Measurements from ENCODE around the gene TMEM132E.

TMEM132E gene, protein sequence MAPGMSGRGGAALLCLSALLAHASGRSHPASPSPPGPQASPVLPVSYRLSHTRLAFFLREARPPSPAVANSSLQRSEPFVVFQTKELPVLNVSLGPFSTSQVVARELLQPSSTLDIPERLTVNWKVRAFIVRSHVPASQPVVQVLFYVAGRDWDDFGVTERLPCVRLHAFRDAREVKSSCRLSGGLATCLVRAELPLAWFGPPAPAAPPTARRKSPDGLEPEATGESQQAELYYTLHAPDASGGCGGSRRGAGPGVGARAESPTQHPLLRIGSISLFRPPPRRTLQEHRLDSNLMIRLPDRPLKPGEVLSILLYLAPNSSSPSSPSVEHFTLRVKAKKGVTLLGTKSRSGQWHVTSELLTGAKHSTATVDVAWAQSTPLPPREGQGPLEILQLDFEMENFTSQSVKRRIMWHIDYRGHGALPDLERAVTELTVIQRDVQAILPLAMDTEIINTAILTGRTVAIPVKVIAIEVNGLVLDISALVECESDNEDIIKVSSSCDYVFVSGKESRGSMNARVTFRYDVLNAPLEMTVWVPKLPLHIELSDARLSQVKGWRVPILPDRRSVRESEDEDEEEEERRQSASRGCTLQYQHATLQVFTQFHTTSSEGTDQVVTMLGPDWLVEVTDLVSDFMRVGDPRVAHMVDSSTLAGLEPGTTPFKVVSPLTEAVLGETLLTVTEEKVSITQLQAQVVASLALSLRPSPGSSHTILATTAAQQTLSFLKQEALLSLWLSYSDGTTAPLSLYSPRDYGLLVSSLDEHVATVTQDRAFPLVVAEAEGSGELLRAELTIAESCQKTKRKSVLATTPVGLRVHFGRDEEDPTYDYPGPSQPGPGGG (N-terminal part only)

DNA sequence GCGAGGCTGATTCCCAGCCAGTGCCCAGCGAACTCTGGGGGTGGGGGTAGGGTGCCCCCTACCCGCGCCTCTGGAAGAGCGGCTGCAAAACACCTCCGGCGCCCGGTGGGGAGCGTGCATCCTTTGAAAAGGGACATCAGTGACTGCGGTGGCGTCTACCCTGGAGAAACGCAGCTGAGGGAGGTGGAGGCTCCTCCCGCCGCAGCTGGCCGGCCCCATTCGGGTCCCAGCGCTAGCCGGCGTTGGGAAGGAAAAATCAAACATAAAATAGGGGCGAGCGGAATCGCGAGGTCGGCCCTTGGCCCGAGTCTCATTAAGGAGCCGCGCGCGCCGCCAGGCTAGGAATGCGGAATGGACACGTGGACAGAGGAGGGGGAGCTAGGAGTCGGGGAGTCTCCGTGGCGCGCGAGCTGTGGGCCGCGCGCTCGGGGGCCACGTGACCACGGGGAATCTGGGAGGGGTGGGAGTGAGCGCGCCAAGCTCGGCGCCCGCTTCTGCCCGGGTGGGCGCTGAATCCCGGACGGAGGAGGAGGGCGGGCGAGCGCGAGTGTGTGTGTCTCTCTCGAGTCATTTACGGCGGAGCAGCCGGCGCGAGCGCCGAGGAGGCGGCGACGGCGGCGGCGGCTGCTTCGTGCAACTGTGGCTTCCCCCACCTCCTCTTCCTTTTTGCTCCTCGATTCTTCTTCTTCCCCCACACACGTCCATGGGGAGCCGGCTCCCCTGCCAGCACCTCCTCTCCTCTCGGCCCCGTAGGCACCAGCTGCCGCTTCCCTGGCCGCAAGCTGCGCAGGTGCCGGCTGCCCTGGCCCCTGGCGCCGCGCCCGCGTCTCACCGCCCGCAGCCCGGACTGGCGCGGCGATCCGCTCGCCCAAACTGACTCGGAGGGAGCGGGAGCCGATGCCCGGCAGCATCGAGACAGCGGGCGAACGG lies at the start of gene TMEM132E:
TSS of gene TMEM132E (plus strand) at position 566 of the 930 bp plus-strand sequence. CDS start 1,495 bp downstream, outside the sequence.
- no peak for TF ChIP-seq EZH2phosphoT487 (IDR thresholded peaks at IDR 0.05; ENCODE audit: low read depth)
- TF ChIP-seq, protein P1, sequence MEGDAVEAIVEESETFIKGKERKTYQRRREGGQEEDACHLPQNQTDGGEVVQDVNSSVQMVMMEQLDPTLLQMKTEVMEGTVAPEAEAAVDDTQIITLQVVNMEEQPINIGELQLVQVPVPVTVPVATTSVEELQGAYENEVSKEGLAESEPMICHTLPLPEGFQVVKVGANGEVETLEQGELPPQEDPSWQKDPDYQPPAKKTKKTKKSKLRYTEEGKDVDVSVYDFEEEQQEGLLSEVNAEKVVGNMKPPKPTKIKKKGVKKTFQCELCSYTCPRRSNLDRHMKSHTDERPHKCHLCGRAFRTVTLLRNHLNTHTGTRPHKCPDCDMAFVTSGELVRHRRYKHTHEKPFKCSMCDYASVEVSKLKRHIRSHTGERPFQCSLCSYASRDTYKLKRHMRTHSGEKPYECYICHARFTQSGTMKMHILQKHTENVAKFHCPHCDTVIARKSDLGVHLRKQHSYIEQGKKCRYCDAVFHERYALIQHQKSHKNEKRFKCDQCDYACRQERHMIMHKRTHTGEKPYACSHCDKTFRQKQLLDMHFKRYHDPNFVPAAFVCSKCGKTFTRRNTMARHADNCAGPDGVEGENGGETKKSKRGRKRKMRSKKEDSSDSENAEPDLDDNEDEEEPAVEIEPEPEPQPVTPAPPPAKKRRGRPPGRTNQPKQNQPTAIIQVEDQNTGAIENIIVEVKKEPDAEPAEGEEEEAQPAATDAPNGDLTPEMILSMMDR (IDR thresholded peaks at IDR 0.05; ENCODE audit: low read depth, low read length): no peak
- Histone ChIP-seq H2AFZ (ENCODE audit: low read depth, low read length) (no peak within 1 kb of the TSS), H3K79me2 (ENCODE audit: low read length) (no peaks in the 10 kb centered on the region), H3K27ac (ENCODE audit: low read length) (no peak within 1 kb of the TSS), H3K4me2 (ENCODE audit: low read length) (no peak within 1 kb of the TSS), H4K20me1 (ENCODE audit: insufficient read depth, low read length) (no peaks in the 10 kb centered on the region), H3K9me3 (ENCODE audit: insufficient read depth, low read length) (no peaks in the 10 kb centered on the region), H3K27me3 (ENCODE audit: low read depth, low read length) (peaks cover 34% of the 10 kb centered on the region), H3K4me1 (ENCODE audit: low read length) (no peaks in the 10 kb centered on the region), H3K9ac (ENCODE audit: low read length) (no peak within 1 kb of the TSS), H3K36me3 (replicated peaks; ENCODE audit: low read depth, low read length) (no peaks in the 10 kb centered on the region), H3K4me3 (ENCODE audit: low read length) (no peak within 1 kb of the TSS)

DNA sequence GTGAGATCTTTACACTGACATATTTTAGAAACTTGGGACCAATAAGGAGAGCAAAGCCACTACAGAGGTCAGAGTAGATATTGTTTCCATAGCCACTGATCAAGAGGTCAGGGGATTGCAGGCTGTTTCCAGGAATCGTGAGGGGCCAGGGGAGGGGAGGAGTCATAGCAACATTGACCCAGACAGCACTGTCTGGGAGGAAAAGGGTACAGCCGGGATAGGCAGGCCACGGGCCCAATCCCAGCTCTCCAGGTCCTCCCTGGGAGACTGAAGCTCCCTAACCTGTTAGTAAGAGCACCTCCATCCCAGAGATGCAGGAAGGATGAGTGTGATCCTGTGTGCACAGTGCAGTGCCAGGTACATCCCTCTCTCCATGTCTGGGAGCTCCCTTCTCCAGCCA lies 48.5 kb upstream of the TMEM132E start:
- no peak overlapping the region for H3K9ac ChIP-seq (ENCODE audit: low read length)
- H3K36me3 ChIP-seq (replicated peaks; ENCODE audit: low read depth, low read length): no peaks in the 10 kb centered on the region
- TF ChIP-seq, protein P1 (IDR thresholded peaks at IDR 0.05; ENCODE audit: low read depth, low read length): no peak
- no peak for TF ChIP-seq EZH2phosphoT487 (IDR thresholded peaks at IDR 0.05; ENCODE audit: low read depth)
- H2AFZ ChIP-seq (ENCODE audit: low read depth, low read length): no peak overlapping the region
- H3K79me2 ChIP-seq (ENCODE audit: low read length): no peaks in the 10 kb centered on the region
- no peak overlapping the region for H3K27ac ChIP-seq (ENCODE audit: low read length)
- no peak overlapping the region for H3K4me3 ChIP-seq (ENCODE audit: low read length)
- H3K9me3 ChIP-seq (ENCODE audit: insufficient read depth, low read length): no peaks in the 10 kb centered on the region
- H3K27me3 ChIP-seq (ENCODE audit: low read depth, low read length): peaks cover 77% of the 10 kb centered on the region
- no peaks in the 10 kb centered on the region for H4K20me1 ChIP-seq (ENCODE audit: insufficient read depth, low read length)
- no peak overlapping the region for H3K4me2 ChIP-seq (ENCODE audit: low read length)
- peaks cover 11% of the 10 kb centered on the region for H3K4me1 ChIP-seq (ENCODE audit: low read length)

DNA sequence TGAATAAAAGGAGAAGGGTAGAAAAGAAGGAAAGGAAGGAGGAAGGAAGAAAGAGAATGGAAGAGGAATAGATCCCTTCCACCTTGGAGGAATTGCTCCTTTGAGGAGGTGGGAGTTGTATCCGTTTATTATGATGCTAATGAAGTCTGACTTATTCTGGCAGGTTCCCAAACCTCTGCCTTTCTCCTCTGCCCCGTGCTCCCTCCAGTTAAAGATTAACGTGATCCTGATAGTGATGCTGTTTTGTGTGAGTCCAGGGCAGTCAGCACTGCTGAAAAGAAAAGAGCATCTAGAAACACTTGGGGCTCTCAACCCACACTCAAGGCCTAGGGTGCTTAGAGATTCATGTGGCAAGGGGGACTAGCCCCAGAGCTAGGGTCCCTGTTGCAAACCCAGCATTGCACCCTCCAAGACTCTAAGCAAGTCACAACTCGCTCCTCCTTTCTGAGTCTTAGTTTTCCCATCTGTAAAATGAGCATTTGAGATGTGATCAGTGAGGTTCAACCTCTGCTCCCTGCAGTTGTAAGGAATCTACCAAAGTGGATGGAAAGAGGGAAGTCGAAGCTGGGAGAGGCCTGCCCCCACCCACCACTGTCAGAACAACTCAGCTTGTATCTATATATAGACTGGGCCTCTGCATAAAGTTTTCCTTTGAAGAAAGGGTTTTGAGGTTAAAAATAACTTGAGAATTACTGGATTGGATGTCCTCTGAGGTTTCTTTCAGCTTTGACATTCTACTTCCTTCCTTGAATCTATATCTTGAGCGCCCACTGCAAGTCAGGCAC lies 46.9 kb upstream of the TMEM132E start:
- no peak for TF ChIP-seq EZH2phosphoT487 (IDR thresholded peaks at IDR 0.05; ENCODE audit: low read depth)
- TF ChIP-seq, protein P1 (IDR thresholded peaks at IDR 0.05; ENCODE audit: low read depth, low read length): no peak
- Histone ChIP-seq H2AFZ (ENCODE audit: low read depth, low read length) (no peak overlapping the region), H3K27me3 (ENCODE audit: low read depth, low read length) (peaks cover 86% of the 10 kb centered on the region)

More for the DNA sequence above, 46.9 kb upstream of the TMEM132E start:
- Histone ChIP-seq H3K27ac (ENCODE audit: low read length) (no peak overlapping the region), H4K20me1 (ENCODE audit: insufficient read depth, low read length) (no peaks in the 10 kb centered on the region), H3K4me3 (ENCODE audit: low read length) (no peak overlapping the region), H3K4me1 (ENCODE audit: low read length) (peaks cover 11% of the 10 kb centered on the region), H3K9ac (ENCODE audit: low read length) (no peak overlapping the region), H3K9me3 (ENCODE audit: insufficient read depth, low read length) (no peaks in the 10 kb centered on the region), H3K4me2 (ENCODE audit: low read length) (no peak overlapping the region), H3K79me2 (ENCODE audit: low read length) (no peaks in the 10 kb centered on the region), H3K36me3 (replicated peaks; ENCODE audit: low read depth, low read length) (no peaks in the 10 kb centered on the region)

All from OCI-LY3 (cell line).